Measurements from ENCODE around the gene BTN2A1. TPM values are rescaled to one million over a fixed set of nuclear protein-coding genes. Genes with fewer than 3 reads are reported as not detected.
"Not testable (repeated sequence)": the region's sequence is repeated elsewhere in the genome, so short reads cannot be mapped to it uniquely, and the experiment has no call there.

Gene BTN2A1
- total RNA-seq, 6 experiments from 2014 or later = 3.6 to 8.3 (median 5.2) TPM

GRCh38 chr6:26501482-26501986, 43.8 kb downstream of the BTN2A1 start:
- intact Hi-C loops (cut with DNase I) = no loop called here
- no peaks in the 10 kb centered on the region for H3K36me3 ChIP-seq
- TF ChIP-seq POLR2A (IDR thresholded peaks at IDR 0.05) (no peak), CTCF (IDR thresholded peaks at IDR 0.05) (no peak)
- peaks cover 0 to 5% (median 0%) of the 10 kb centered on the region in 4 donors for H3K4me1 ChIP-seq
- H3K4me3 ChIP-seq = no peak overlapping the region
- DNase-seq (peak in 2 of 3 donors; percentile 37 to 56), ATAC-seq (peak; percentile 58 to 68 (median 64))
- H3K27ac ChIP-seq = no peak overlapping the region
- no peaks in the 10 kb centered on the region for H3K9me3 ChIP-seq
- H3K27me3 ChIP-seq = peaks cover 0 to 16% of the 10 kb centered on the region in 2 donors
- WGBS (ENCODE audit: insufficient coverage, low coverage, low lambda C conversion rate, missing lambda C conversion rate) = 3% methylated on average over 26 of the region's 49 CpGs

- Histone ChIP-seq H3K27ac (no peak overlapping the region), H3K4me3 (no peak overlapping the region), H3K36me3 (no peaks in the 10 kb centered on the region), H3K9me3 (no peaks in the 10 kb centered on the region), H3K4me1 (peaks cover 0 to 5% (median 0%) of the 10 kb centered on the region in 4 donors), H3K27me3 (peaks cover 0 to 16% of the 10 kb centered on the region in 2 donors)
- no peak for ATAC-seq
- DNase-seq = no peak
- TF ChIP-seq POLR2A (IDR thresholded peaks at IDR 0.05) (no peak), CTCF (IDR thresholded peaks at IDR 0.05) (no peak)
- intact Hi-C loops (cut with DNase I) = no loop called here
These were observed 44.4 kb downstream of the BTN2A1 start for GRCh38 chr6:26502165-26502564.

GRCh38 chr6:26502626-26503025, 44.9 kb downstream of the BTN2A1 start:
- TF ChIP-seq CTCF (IDR thresholded peaks at IDR 0.05) (no peak), POLR2A (IDR thresholded peaks at IDR 0.05) (no peak)
- Histone ChIP-seq H3K36me3 (no peaks in the 10 kb centered on the region), H3K27ac (no peak overlapping the region), H3K27me3 (peaks cover 0 to 16% of the 10 kb centered on the region in 2 donors), H3K4me1 (peaks cover 0 to 5% (median 0%) of the 10 kb centered on the region in 4 donors), H3K4me3 (no peak overlapping the region), H3K9me3 (no peaks in the 10 kb centered on the region)
- no peak for ATAC-seq
- intact Hi-C loops (cut with DNase I) = no loop called here
- no peak for DNase-seq
- WGBS (ENCODE audit: insufficient coverage, low coverage, low lambda C conversion rate, missing lambda C conversion rate) = 74% methylated on average over 3 of the region's 3 CpGs

GRCh38 chr6:26507658-26508057, 49.9 kb downstream of the BTN2A1 start:
- intact Hi-C loops (cut with DNase I) = no loop called here
- no peaks in the 10 kb centered on the region for H3K27me3 ChIP-seq
- H3K9me3 ChIP-seq = no peaks in the 10 kb centered on the region
- H3K27ac ChIP-seq = no peak overlapping the region
- H3K36me3 ChIP-seq = no peaks in the 10 kb centered on the region
- H3K4me3 ChIP-seq = no peak overlapping the region
- ATAC-seq (no peak), DNase-seq (no peak)
- 42% methylated on average over 3 of the region's 3 CpGs for WGBS (ENCODE audit: insufficient coverage, low coverage, low lambda C conversion rate, missing lambda C conversion rate)
- TF ChIP-seq POLR2A (IDR thresholded peaks at IDR 0.05) (no peak), CTCF (IDR thresholded peaks at IDR 0.05) (no peak)
- H3K4me1 ChIP-seq = no peaks in the 10 kb centered on the region

GRCh38 chr6:26511033-26511432, 53.3 kb downstream of the BTN2A1 start:
- H3K9me3 ChIP-seq; H3K27ac ChIP-seq; DNase-seq; H3K4me3 ChIP-seq; H3K36me3 ChIP-seq; H3K4me1 ChIP-seq; ATAC-seq; intact Hi-C loops (cut with DNase I); H3K27me3 ChIP-seq: not testable (repeated sequence)
- 75% methylated on average over 5 of the region's 8 CpGs for WGBS (ENCODE audit: insufficient coverage, low coverage, low lambda C conversion rate, missing lambda C conversion rate)
